H1 (cell line): ENCODE measurements around the gene ELFN1.

Source experiments
- CBX8 ChIP-seq: fragments of 300-800, 300-1000 bp; sonication (generic); IDR thresholded peaks from 2 replicates; pipeline ENCODE4 v1.7.1; 2016; ENCODE audit warnings: low read depth, low read length, borderline replicate concordance
- CTCF ChIP-seq, 3 experiments: IDR thresholded peaks; 1 replicate in 2 of 3; 2 replicates in 1 of 3; pipeline versions ENCODE4 v1.5.1 to v1.6.1; 2011; ENCODE audit warnings: low read length in 3 of 3, mild to moderate bottlenecking in 3 of 3, inconsistent platforms in 2 of 3, low read depth in 1 of 3, moderate library complexity in 1 of 3; ENCODE audit not compliant: insufficient read depth in 1 of 3; ENCODE audit errors: control extremely low read depth in 1 of 3
- EP300 ChIP-seq, 2 experiments: IDR thresholded peaks; 1 replicate in 1 of 2; 2 replicates in 1 of 2; pipeline ENCODE4 v1.6.1; 2011 to 2012; ENCODE audit warnings: low read depth in 2 of 2, low read length in 2 of 2, mild to moderate bottlenecking in 2 of 2, borderline replicate concordance in 1 of 2, inconsistent platforms in 1 of 2, moderate library complexity in 1 of 2
- GABPA ChIP-seq: IDR thresholded peaks from 2 replicates; pipeline ENCODE4 v1.6.1; 2011; ENCODE audit warnings: mild to moderate bottlenecking, low read length, moderate library complexity, borderline replicate concordance; ENCODE audit not compliant: insufficient read depth
- HDAC2 ChIP-seq, 2 experiments: fragments of 300-600 bp in 1 of 2; sonication (generic) in 1 of 2; IDR thresholded peaks; 2 replicates each; pipeline ENCODE4 v1.6.1; 2011 to 2012; ENCODE audit warnings: low read depth in 2 of 2, low read length in 2 of 2, mild to moderate bottlenecking in 2 of 2, moderate library complexity in 2 of 2, borderline replicate concordance in 1 of 2, inconsistent platforms in 1 of 2
- JUN ChIP-seq: IDR thresholded peaks from 2 replicates; pipeline ENCODE4 v1.6.1; 2011; ENCODE audit warnings: low read depth, mild to moderate bottlenecking, improper control_type of control experiment, low read length
- MAFK ChIP-seq: IDR thresholded peaks from 2 replicates; pipeline ENCODE4 v1.6.1; 2012; ENCODE audit warnings: low read depth, mild to moderate bottlenecking, improper control_type of control experiment, low read length
- POLR2AphosphoS5 ChIP-seq: IDR thresholded peaks from 2 replicates; pipeline ENCODE4 v1.6.1; 2011; ENCODE audit warnings: low read depth, low read length
- RFX5 ChIP-seq: IDR thresholded peaks from 2 replicates; pipeline ENCODE4 v1.6.1; 2011; ENCODE audit warnings: low read depth, low read length, improper control_type of control experiment, borderline replicate concordance
- RXRA ChIP-seq: IDR thresholded peaks from 2 replicates; pipeline ENCODE4 v1.6.1; 2011; ENCODE audit warnings: low read depth, mild to moderate bottlenecking, low read length, moderate library complexity; ENCODE audit not compliant: insufficient read depth
- SP2 ChIP-seq: IDR thresholded peaks from 2 replicates; pipeline ENCODE4 v1.6.1; 2012; ENCODE audit warnings: mild to moderate bottlenecking, low read length, inconsistent platforms

- TF ChIP-seq MAFK (no peak), EP300 (IDR thresholded peaks at IDR 0.05; ENCODE audit: borderline replicate concordance in 1 of 2, low read depth in 2 of 2, low read length in 2 of 2) (no peak), RXRA (no peak), CTCF (IDR thresholded peaks at IDR 0.05; ENCODE audit: control extremely low read depth in 1 of 3, insufficient read depth in 1 of 3, low read depth in 1 of 3, low read length in 3 of 3) (no peak), POLR2AphosphoS5 (no peak), CBX8 (no peak), RFX5 (no peak), GABPA (no peak), JUN (no peak), HDAC2 (IDR thresholded peaks at IDR 0.05; ENCODE audit: borderline replicate concordance in 1 of 2, low read depth in 2 of 2, low read length in 2 of 2) (no peak), SP2 (no peak)
Observed at GRCh38 chr7:1649751-1650326, 20.2 kb upstream of the ELFN1 start.
